Esophagus muscularis mucosa (tissue), 3 donors: Measurements from ENCODE around the gene FIGLA.

Source experiments
- CTCF ChIP-seq, 3 experiments: fragments of 200-600 bp in 2 of 3; fragments of 450-650 bp in 1 of 3; sonication (generic) in 2 of 3; IDR thresholded peaks; one replicate each; pipeline ENCODE4 v1.5.1; 2017 to 2019; ENCODE audit warnings: antibody characterized with exemption in 3 of 3, mild to moderate bottlenecking in 2 of 3, moderate library complexity in 1 of 3
- POLR2AphosphoS5 ChIP-seq, 2 donors: sonication (generic); formaldehyde crosslinking; IDR thresholded peaks; one replicate each; pipeline ENCODE4 v1.6.1; 2017; ENCODE audit warnings: antibody characterized with exemption in 2 of 2

- no peak for TF ChIP-seq CTCF (IDR thresholded peaks at IDR 0.05)
- no peak for TF ChIP-seq POLR2AphosphoS5 (IDR thresholded peaks at IDR 0.05)
Observed at GRCh38 chr2:70808983-70809958, 18.8 kb upstream of the FIGLA start.
